K562 (cell line): ENCODE measurements around the gene PTPRG. TPM values are rescaled to one million over a fixed set of nuclear protein-coding genes. Genes with fewer than 3 reads are reported as not detected.

Experiments used
- ATAC-seq: fragments of 200-7000 bp; cut with Tn5 transposase; 3 replicates; pipeline ENCODE4 v1.9.1; 2020; ENCODE audit warnings: moderate library complexity
- BruUV-seq: library from RNA; stranded (reverse); fragments of 400-500 nt; replicated peaks from 2 replicates; lab custom pipeline; 2021; lab: Mats Ljungman, UMichigan
- CTCF ChIA-PET: fragments of 300-600 bp; formaldehyde crosslinking; extraction: SDS; loops from one replicate; lab custom pipeline; 2021; ENCODE audit warnings: low intra/inter-chr PET ratio; lab: Yijun Ruan, JAX
- POLR2A ChIA-PET: fragments of 300-600, 350-650 bp; sonication (Branson Sonifier 250); formaldehyde crosslinking; extraction: SDS; loops from one replicate; lab custom pipeline; 2021; ENCODE audit warnings: antibody characterized with exemption, inconsistent platforms; lab: Yijun Ruan, JAX
- DNase-seq, 4 experiments: peaks; one replicate each; pipeline versions ENCODE4 v3.0.0 to v3.0.0-alpha.2; 2011 to 2018; ENCODE audit warnings: low spot score in 3 of 4, mixed read lengths in 3 of 4; ENCODE audit errors: extremely low read depth in 1 of 4
- FAIRE-seq: peaks from 2 replicates; lab custom pipeline; 2011; peaks lifted over from hg19 to GRCh38; lab: Jason Lieb, UNC
- H2AFZ ChIP-seq: 2 replicates; pipeline ENCODE4 v1.6.0; 2011; ENCODE audit warnings: low read depth, low read length, control low read depth, inconsistent platforms
- H3K27ac ChIP-seq: fragments of 200-600 bp; 3 replicates; pipeline ENCODE4 v1.8.0; 2011; ENCODE audit warnings: low read depth, mild to moderate bottlenecking, control low read depth, inconsistent platforms, low read length, moderate library complexity, mixed read lengths; ENCODE audit errors: extremely low read depth
- H3K27me3 ChIP-seq, 2 experiments: fragments of 300-600 bp in 1 of 2; 2 replicates in 1 of 2; 3 replicates in 1 of 2; pipeline versions ENCODE4 v1.6.0 to v1.8.0; 2011; ENCODE audit warnings: inconsistent platforms in 2 of 2, low read length in 2 of 2, mild to moderate bottlenecking in 1 of 2, mixed read lengths in 1 of 2, moderate library complexity in 1 of 2; ENCODE audit not compliant: control insufficient read depth in 2 of 2, insufficient read depth in 2 of 2
- H3K36me3 ChIP-seq: fragments of 300-600 bp; 3 replicates; pipeline ENCODE4 v1.8.0; 2011; ENCODE audit warnings: mild to moderate bottlenecking, low read length, inconsistent platforms; ENCODE audit not compliant: control insufficient read depth, insufficient read depth
- H3K4me1 ChIP-seq, 2 experiments: fragments of 200-600 bp in 1 of 2; replicated peaks in 1 of 2; 2 replicates in 1 of 2; 3 replicates in 1 of 2; pipeline versions ENCODE4 v1.5.1 to v1.8.0; 2011; ENCODE audit warnings: inconsistent platforms in 2 of 2, low read length in 2 of 2, mild to moderate bottlenecking in 1 of 2, mixed read lengths in 1 of 2, moderate library complexity in 1 of 2; ENCODE audit not compliant: control insufficient read depth in 2 of 2, insufficient read depth in 2 of 2
- H3K4me2 ChIP-seq: 2 replicates; pipeline ENCODE4 v1.6.1; 2011; ENCODE audit warnings: low read length, control low read depth, inconsistent platforms, mixed read lengths; ENCODE audit not compliant: insufficient read depth
- H3K4me3 ChIP-seq: fragments of 200-600 bp; sonication (generic), shearing (Covaris generic); 2 replicates; pipeline ENCODE4 v1.5.1; 2016; ENCODE audit warnings: control low read depth, inconsistent platforms
- H3K79me2 ChIP-seq: fragments of 200-600 bp; 3 replicates; pipeline ENCODE4 v1.8.0; 2011; ENCODE audit warnings: low read length, inconsistent platforms; ENCODE audit not compliant: control insufficient read depth, insufficient read depth
- H3K9ac ChIP-seq, 2 experiments: 2 replicates each; pipeline versions ENCODE4 v1.6.0 to v1.6.1; 2011; ENCODE audit warnings: low read depth in 2 of 2, low read length in 2 of 2, control low read depth in 1 of 2, inconsistent platforms in 1 of 2, mild to moderate bottlenecking in 1 of 2, mixed read lengths in 1 of 2; ENCODE audit not compliant: insufficient read depth in 1 of 2
- H3K9me1 ChIP-seq: one replicate; pipeline ENCODE4 v1.6.0; 2011; ENCODE audit warnings: inconsistent platforms, mild to moderate bottlenecking, low read length, moderate library complexity; ENCODE audit not compliant: control insufficient read depth, insufficient read depth
- H3K9me3 ChIP-seq: replicated peaks from 2 replicates; pipeline ENCODE4 v1.5.1; 2011; ENCODE audit warnings: low read depth, low read length, inconsistent platforms; ENCODE audit not compliant: control insufficient read depth, insufficient read depth
- H4K20me1 ChIP-seq: replicated peaks from 2 replicates; pipeline ENCODE4 v1.6.1; 2011; ENCODE audit warnings: low read length, inconsistent platforms, mixed read lengths; ENCODE audit not compliant: control insufficient read depth, insufficient read depth
- AFF1 ChIP-seq, 2 experiments: fragments of 450-650 bp; IDR thresholded peaks; 2 replicates each; pipeline ENCODE4 v1.6.1; 2018; ENCODE audit warnings: mild to moderate bottlenecking in 2 of 2, low read depth in 1 of 2; ENCODE audit not compliant: partially characterized antibody in 2 of 2
- EGR1 ChIP-seq: fragments of 450-650 bp; conservative IDR thresholded peaks from 2 replicates; pipeline ENCODE4 v1.6.1; 2017; ENCODE audit warnings: mild to moderate bottlenecking
- FOXA1 ChIP-seq: fragments of 450-650 bp; IDR thresholded peaks from 2 replicates; pipeline ENCODE4 v1.6.1; 2016; ENCODE audit warnings: mild to moderate bottlenecking, borderline replicate concordance
- IRF1 ChIP-seq: sonication (generic); formaldehyde crosslinking; IDR thresholded peaks from 2 replicates; pipeline ENCODE4 v1.8.0; 2022; ENCODE audit warnings: missing genetic modification reagents, mild to moderate bottlenecking, borderline replicate concordance
- IRF2 ChIP-seq: sonication (generic); formaldehyde crosslinking; IDR thresholded peaks from 2 replicates; pipeline ENCODE4 v1.8.1; 2022; ENCODE audit warnings: mild to moderate bottlenecking, missing genetic modification reagents
- PHB ChIP-seq: fragments of 250-450 bp; sonication (Bioruptor Pico); IDR thresholded peaks from 2 replicates; pipeline ENCODE4 v1.5.0; 2021
- RBM25 ChIP-seq: fragments of 200-400 bp; formaldehyde crosslinking; IDR thresholded peaks from 2 replicates; pipeline ENCODE4 v1.6.1; 2018; ENCODE audit warnings: low read length, low read depth, moderate library complexity; ENCODE audit not compliant: severe bottlenecking
- RCOR1 ChIP-seq, 2 experiments: IDR thresholded peaks; 2 replicates each; pipeline ENCODE4 v1.6.1; 2012; ENCODE audit warnings: low read depth in 2 of 2, low read length in 2 of 2, borderline replicate concordance in 1 of 2, improper control_type of control experiment in 1 of 2
- SETDB1 ChIP-seq: IDR thresholded peaks from one replicate; pipeline ENCODE4 v1.6.1; 2012; ENCODE audit warnings: low read length, control low read depth, inconsistent platforms
- SIRT6 ChIP-seq: IDR thresholded peaks from one replicate; pipeline ENCODE4 v1.6.1; 2012; ENCODE audit warnings: low read depth, mild to moderate bottlenecking, control low read depth, inconsistent platforms, low read length, moderate library complexity
- SNIP1 ChIP-seq: fragments of 450-650 bp; IDR thresholded peaks from 2 replicates; pipeline ENCODE4 v1.7.1; 2017; ENCODE audit warnings: low read depth, mild to moderate bottlenecking
- VEZF1 ChIP-seq: fragments of 200-800 bp; sonication (Bioruptor generic); IDR thresholded peaks from 2 replicates; pipeline ENCODE4 v1.6.1; 2017; ENCODE audit warnings: missing genetic modification characterization, missing compliant biosample characterization
- ZBED1 ChIP-seq: IDR thresholded peaks from 2 replicates; pipeline ENCODE4 v1.6.1; 2014
- ZKSCAN1 ChIP-seq: fragments of 150-350 bp; IDR thresholded peaks from 2 replicates; pipeline ENCODE4 v1.6.1; 2016; ENCODE audit warnings: low read depth, low read length
- ZNF124 ChIP-seq: sonication (generic); formaldehyde crosslinking; IDR thresholded peaks from 2 replicates; pipeline ENCODE4 v1.8.1; 2022; ENCODE audit warnings: missing genetic modification reagents
- ZNF717 ChIP-seq: fragments of 250-450 bp; sonication (Bioruptor Pico); IDR thresholded peaks from 2 replicates; pipeline ENCODE4 v1.5.0; 2021
- WGBS: fragments of 100-300 bp; shearing (Covaris generic); methylation state at CpG from one replicate; pipeline ENCODE4 v1.1.6; 2016; ENCODE audit warnings: low coverage, mixed read lengths; ENCODE audit not compliant: insufficient coverage; ENCODE audit errors: missing lambda C conversion rate; 5-methylcytosine and 5-hydroxymethylcytosine counted together
- in situ Hi-C: fragments of 300-500 bp; cut with MboI; formaldehyde crosslinking; loops from 4 replicates; pipeline ENCODE4 v1.15.0; 2018; ENCODE audit warnings: inconsistent platforms, mixed read lengths
- intact Hi-C: fragments of 100-400 bp; cut with micrococcal nuclease; formaldehyde crosslinking; loops from 2 replicates; pipeline ENCODE4 v1.14.2; 2022
- polyA plus RNA-seq, 8 experiments: library from polyadenylated mRNA; depleted of rRNA in 4 of 8; stranded (reverse) in 5 of 8; unstranded in 3 of 8; fragments of >200 nt; fragmentation: Nextera tagmentation in 2 of 8; fragmentation: Illumina TruSeq in 1 of 8; extraction: Ambion mirVana in 2 of 8; extraction: Trizol in 1 of 8; gene quantifications; 2 replicates each; pipeline versions ENCODE4 v1.2.1 to v1.2.3, GENCODE V29; 2011 to 2014; ENCODE audit warnings: inconsistent platforms in 1 of 8, missing spikeins in 1 of 8
- total RNA-seq, 7 experiments: library from RNA; depleted of rRNA in 6 of 7; stranded (reverse); fragments of >200 nt in 6 of 7; fragmentation: Illumina TruSeq in 2 of 7; extraction: Trizol in 2 of 7; gene quantifications; 2 replicates each; pipeline versions ENCODE4 v1.2.1 to v1.2.3, GENCODE V29; 2011 to 2021; ENCODE audit warnings: low replicate concordance in 1 of 7

Gene PTPRG
- total and polyA plus RNA-seq, 9 of the 15 experiments (the other 6 are each of a cell fraction or from before 2014, with no cell fraction given) = 0.16 TPM; not detected in 8

GRCh38 chr3:61664105-61664482 is 102.7 kb downstream of the PTPRG start:
- H3K9me1 ChIP-seq = no peaks in the 10 kb centered on the region
- WGBS = 0% methylated on average over 2 of the region's 2 CpGs
- H3K9me3 ChIP-seq = no peaks in the 10 kb centered on the region
- BruUV-seq = no TSS peak
- in situ Hi-C loops = no loop called here
- no peak overlapping the region for H2AFZ ChIP-seq
- H3K4me1 ChIP-seq = no peaks in the 10 kb centered on the region
- H3K27ac ChIP-seq = no peak overlapping the region
- no peaks in the 10 kb centered on the region for H3K79me2 ChIP-seq
- H3K4me3 ChIP-seq = no peak overlapping the region
- H3K27me3 ChIP-seq = no peaks in the 10 kb centered on the region
- H4K20me1 ChIP-seq = no peaks in the 10 kb centered on the region
- ATAC-seq (no peak), FAIRE-seq (no peak), DNase-seq (no peak)
- intact Hi-C loops = no loop called here
- POLR2A ChIA-PET = no interaction called here
- H3K36me3 ChIP-seq = no peaks in the 10 kb centered on the region
- CTCF ChIA-PET = no interaction called here
- H3K4me2 ChIP-seq = no peak overlapping the region
- no peak overlapping the region for H3K9ac ChIP-seq
- no peak for TF ChIP-seq RBM25
- no peak for TF ChIP-seq RCOR1 (IDR thresholded peaks at IDR 0.05; ENCODE audit: borderline replicate concordance in 1 of 2, low read depth in 2 of 2, low read length in 2 of 2)
- TF ChIP-seq ZKSCAN1 = no peak
- TF ChIP-seq SNIP1 = no peak
- TF ChIP-seq ZBED1 = no peak
- TF ChIP-seq SETDB1 = no peak
- no peak for TF ChIP-seq VEZF1
- no peak for TF ChIP-seq SIRT6
- no peak for TF ChIP-seq IRF1 (CRISPR knock-in tag)
- TF ChIP-seq EGR1 = no peak
- TF ChIP-seq ZNF717 (CRISPR knock-in tag) = no peak
- TF ChIP-seq IRF2 (CRISPR knock-in tag) = no peak
- no peak for TF ChIP-seq AFF1 (IDR thresholded peaks at IDR 0.05; ENCODE audit: low read depth in 1 of 2, partially characterized antibody in 2 of 2)
- TF ChIP-seq PHB (CRISPR knock-in tag) = no peak
- no peak for TF ChIP-seq FOXA1
- TF ChIP-seq ZNF124 (CRISPR knock-in tag) = no peak
